BLaER1 treated with 17β-estradiol and CSF1 and Interleukin-3, amounts not matched to agents 10 nM and 100 nM (cell line): ENCODE data around the gene ST13.

Source experiments
- H3K27ac ChIP-seq, 11 experiments: shearing (Covaris generic); formaldehyde crosslinking; 2 replicates each; pipeline ENCODE4 v1.8.1; 2022
- H3K27me3 ChIP-seq, 11 experiments: shearing (Covaris generic); formaldehyde crosslinking; 2 replicates each; pipeline ENCODE4 v1.8.1; 2022
- H3K36me3 ChIP-seq, 11 experiments: shearing (Covaris generic); formaldehyde crosslinking; 2 replicates each; pipeline ENCODE4 v1.8.1; 2022
- H3K4me1 ChIP-seq, 10 experiments: shearing (Covaris generic); formaldehyde crosslinking; 2 replicates each; pipeline ENCODE4 v1.8.1; 2022
- H3K4me2 ChIP-seq, 11 experiments: shearing (Covaris generic); formaldehyde crosslinking; 2 replicates each; pipeline ENCODE4 v1.8.1; 2022
- H3K4me3 ChIP-seq, 10 experiments: shearing (Covaris generic); formaldehyde crosslinking; 2 replicates each; pipeline ENCODE4 v1.8.1; 2022
- H3K9ac ChIP-seq, 11 experiments: shearing (Covaris generic); formaldehyde crosslinking; 2 replicates each; pipeline ENCODE4 v1.8.1; 2022
- H3K9me3 ChIP-seq, 11 experiments: shearing (Covaris generic); formaldehyde crosslinking; replicated peaks in 1 of 11; 2 replicates each; pipeline ENCODE4 v1.8.1; 2022
- H4K20me1 ChIP-seq, 11 experiments: shearing (Covaris generic); formaldehyde crosslinking; 2 replicates each; pipeline ENCODE4 v1.8.1; 2022
- Cebpa-rat ChIP-seq, 11 experiments: shearing (Covaris generic); IDR thresholded peaks; 2 replicates each; pipeline ENCODE4 v1.8.1; 2022

The ST13 gene

DNA sequence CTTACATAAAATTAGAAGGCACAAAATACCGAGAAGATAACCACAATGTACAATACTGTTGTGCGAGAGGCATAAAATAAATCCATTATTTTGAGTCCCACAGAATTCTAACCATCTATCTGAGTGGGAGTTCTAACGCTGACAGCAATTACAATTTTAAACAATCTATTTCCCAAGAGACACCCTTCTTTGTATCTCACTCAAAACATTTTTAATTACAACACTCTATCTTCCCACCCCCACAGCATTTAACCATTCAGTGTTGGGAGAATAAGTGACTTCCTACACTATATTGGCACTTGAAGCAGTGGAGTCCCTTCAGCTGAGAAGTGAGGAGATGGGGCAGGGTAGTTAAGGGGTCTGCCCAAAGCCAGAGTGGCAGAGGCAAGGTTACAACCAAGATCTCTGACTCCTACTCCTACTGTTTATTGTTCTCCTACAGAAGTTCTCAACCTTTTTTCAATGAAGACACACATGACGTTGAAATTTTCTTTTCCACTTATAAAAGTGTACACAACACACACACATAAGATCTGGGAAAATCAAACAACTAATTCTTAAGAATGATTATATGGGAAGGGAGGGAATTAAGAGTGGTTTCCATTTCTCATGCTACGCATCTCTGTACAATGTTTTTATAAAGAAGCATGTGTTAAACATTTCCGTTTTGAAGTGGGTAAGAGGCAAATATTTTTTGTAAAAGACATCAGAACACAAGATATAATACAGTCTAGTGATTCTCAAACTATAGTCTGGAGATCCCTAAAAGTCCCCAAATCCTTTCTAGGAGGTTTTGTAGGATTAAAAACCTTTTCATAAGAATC, 48.2 kb downstream of the ST13 start:
- Histone ChIP-seq H3K4me3 (no peak overlapping the region), H3K4me2 (peak overlapping the region in 2 of 11 experiments; percentile 5 to 10; a peak in 1 of 22 replicates), H3K27me3 (no peaks in the 10 kb centered on the region), H3K9me3 (no peaks in the 10 kb centered on the region), H3K27ac (no peak overlapping the region), H4K20me1 (peaks cover 0 to 70% (median 9%) of the 10 kb centered on the region in 11 experiments; a peak in 11 of 22 replicates), H3K9ac (no peak overlapping the region), H3K36me3 (peaks cover 0 to 67% (median 27%) of the 10 kb centered on the region in 11 experiments; a peak in 21 of 22 replicates), H3K4me1 (peaks cover 0 to 10% (median 8%) of the 10 kb centered on the region in 10 experiments; a peak in 11 of 20 replicates)
- TF ChIP-seq Cebpa-rat (IDR thresholded peaks at IDR 0.05), result no peak

DNA sequence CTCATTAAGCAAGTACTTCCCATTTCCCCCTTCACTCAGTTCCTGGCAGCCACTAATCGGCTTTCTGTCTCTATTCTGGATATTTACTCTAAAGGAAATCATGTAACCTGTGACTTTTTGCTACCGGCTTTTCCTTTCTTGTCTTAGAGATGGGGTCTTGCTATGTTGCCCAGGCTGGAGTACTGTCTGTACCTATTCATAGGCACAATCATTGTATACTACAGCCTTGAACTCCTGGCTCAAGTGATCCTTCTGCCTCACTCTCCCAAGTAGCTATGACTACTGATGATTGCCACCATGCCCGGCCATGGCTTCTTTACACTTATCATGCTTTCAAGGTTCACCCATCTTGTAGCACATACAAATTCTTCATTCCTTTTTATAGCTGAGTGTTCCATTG, 49.7 kb downstream of the ST13 start:
- H3K4me3 ChIP-seq, result no peak overlapping the region
- no peak overlapping the region for H3K27ac ChIP-seq
- no peaks in the 10 kb centered on the region for H3K9me3 ChIP-seq
- H3K9ac ChIP-seq, result no peak overlapping the region
- H3K36me3 ChIP-seq, result peaks cover 0 to 59% (median 26%) of the 10 kb centered on the region in 11 experiments; a peak in 21 of 22 replicates
- no peak overlapping the region for H3K4me2 ChIP-seq
- TF ChIP-seq Cebpa-rat (IDR thresholded peaks at IDR 0.05), result no peak
- peaks cover 0 to 56% (median 9%) of the 10 kb centered on the region in 11 experiments; a peak in 10 of 22 replicates for H4K20me1 ChIP-seq
- H3K27me3 ChIP-seq, result no peaks in the 10 kb centered on the region
- H3K4me1 ChIP-seq, result peaks cover 0 to 12% (median 8%) of the 10 kb centered on the region in 10 experiments; a peak in 11 of 20 replicates

DNA sequence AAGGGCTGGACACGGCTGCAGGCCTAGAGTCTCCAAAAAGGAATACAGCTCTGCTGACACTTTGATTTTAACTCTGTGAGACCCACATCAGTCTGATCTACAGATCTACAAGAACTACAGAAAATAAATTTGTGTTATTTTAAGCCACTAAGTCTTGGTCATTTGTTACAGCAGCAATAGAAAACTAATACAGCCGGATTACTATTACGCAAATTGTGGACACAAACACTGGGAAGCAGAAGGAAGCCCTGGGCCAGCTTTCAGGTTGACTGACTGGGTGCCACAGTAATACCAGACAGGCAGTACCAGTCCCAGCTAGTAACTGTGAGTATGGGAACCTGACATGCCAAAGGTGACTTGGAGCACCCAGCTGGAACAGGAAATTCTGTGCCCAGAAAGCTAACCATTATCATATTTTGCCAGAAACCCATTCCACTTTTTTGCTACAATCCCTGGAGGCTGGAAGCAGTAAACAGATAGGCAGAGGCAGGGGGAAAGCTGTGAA, 50.7 kb downstream of the ST13 start:
- peaks cover 0 to 49% (median 21%) of the 10 kb centered on the region in 11 experiments; a peak in 21 of 22 replicates for H3K36me3 ChIP-seq
- H4K20me1 ChIP-seq, result peaks cover 0 to 48% (median 9%) of the 10 kb centered on the region in 11 experiments; a peak in 9 of 22 replicates
- H3K4me1 ChIP-seq, result peaks cover 0 to 12% (median 8%) of the 10 kb centered on the region in 10 experiments; a peak in 11 of 20 replicates

DNA sequence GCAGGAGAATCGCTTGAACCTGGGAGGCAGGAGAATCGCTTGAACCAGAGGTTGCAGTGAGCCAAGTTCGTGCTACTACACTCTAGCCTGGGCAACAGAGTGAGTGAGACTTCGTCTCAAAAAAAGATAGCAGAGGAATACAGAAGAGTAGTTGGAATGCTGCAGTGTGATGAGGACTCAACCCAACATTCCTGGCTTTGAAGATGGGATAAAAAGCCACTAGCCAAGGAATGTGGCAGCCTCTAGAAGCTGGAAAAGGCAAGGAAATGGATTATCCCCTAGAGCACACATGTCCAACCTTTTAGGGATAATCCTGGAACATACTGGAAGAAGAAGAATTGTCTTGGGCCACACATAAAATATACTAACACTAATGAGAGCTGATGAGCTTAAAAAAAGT, 51.2 kb downstream of the ST13 start:
- Histone ChIP-seq H4K20me1 (peaks cover 0 to 48% (median 9%) of the 10 kb centered on the region in 11 experiments; a peak in 9 of 22 replicates), H3K4me2 (no peak overlapping the region), H3K9me3 (no peaks in the 10 kb centered on the region), H3K9ac (no peak overlapping the region), H3K4me3 (no peak overlapping the region), H3K27me3 (no peaks in the 10 kb centered on the region), H3K4me1 (peaks cover 0 to 12% (median 8%) of the 10 kb centered on the region in 10 experiments; a peak in 11 of 20 replicates), H3K36me3 (peaks cover 0 to 46% (median 21%) of the 10 kb centered on the region in 11 experiments; a peak in 21 of 22 replicates), H3K27ac (no peak overlapping the region)
- TF ChIP-seq Cebpa-rat (IDR thresholded peaks at IDR 0.05), result no peak

More for the DNA sequence above, 50.7 kb downstream of the ST13 start:
- Histone ChIP-seq H3K27me3 (no peaks in the 10 kb centered on the region), H3K9ac (no peak overlapping the region), H3K27ac (no peak overlapping the region), H3K4me3 (no peak overlapping the region), H3K4me2 (no peak overlapping the region), H3K9me3 (no peaks in the 10 kb centered on the region)
- no peak for TF ChIP-seq Cebpa-rat (IDR thresholded peaks at IDR 0.05)

DNA sequence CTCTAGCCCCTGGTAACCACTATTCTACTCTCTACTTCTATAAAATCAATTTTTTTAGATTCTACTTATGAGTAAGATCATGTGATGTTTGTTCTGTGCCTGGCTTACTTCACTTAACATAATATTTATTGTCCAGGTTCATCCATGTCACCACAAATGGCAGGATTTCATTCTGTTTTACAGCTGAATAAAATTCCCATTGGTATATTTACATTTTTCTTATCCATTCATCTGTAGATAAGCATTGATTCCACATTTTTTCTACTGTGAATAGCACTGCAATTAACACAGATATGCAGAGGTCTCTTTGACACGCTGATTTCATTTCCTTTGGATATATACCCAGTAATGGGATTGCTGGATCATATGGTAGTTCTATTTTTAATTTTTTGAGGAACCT, 53.1 kb downstream of the ST13 start:
- H3K4me1 ChIP-seq, result peaks cover 0 to 12% (median 6%) of the 10 kb centered on the region in 10 experiments; a peak in 11 of 20 replicates
- H3K27me3 ChIP-seq, result no peaks in the 10 kb centered on the region
- H3K9me3 ChIP-seq, result no peaks in the 10 kb centered on the region
- no peak for TF ChIP-seq Cebpa-rat (IDR thresholded peaks at IDR 0.05)
- peaks cover 0 to 30% (median 9%) of the 10 kb centered on the region in 11 experiments; a peak in 8 of 22 replicates for H4K20me1 ChIP-seq
- H3K36me3 ChIP-seq, result peaks cover 0 to 52% (median 23%) of the 10 kb centered on the region in 11 experiments; a peak in 21 of 22 replicates
- no peak overlapping the region for H3K27ac ChIP-seq
- no peak overlapping the region for H3K9ac ChIP-seq
- no peak overlapping the region for H3K4me3 ChIP-seq
- peak overlapping the region in 2 of 11 experiments; percentile 34 to 39; a peak in 4 of 22 replicates for H3K4me2 ChIP-seq

DNA sequence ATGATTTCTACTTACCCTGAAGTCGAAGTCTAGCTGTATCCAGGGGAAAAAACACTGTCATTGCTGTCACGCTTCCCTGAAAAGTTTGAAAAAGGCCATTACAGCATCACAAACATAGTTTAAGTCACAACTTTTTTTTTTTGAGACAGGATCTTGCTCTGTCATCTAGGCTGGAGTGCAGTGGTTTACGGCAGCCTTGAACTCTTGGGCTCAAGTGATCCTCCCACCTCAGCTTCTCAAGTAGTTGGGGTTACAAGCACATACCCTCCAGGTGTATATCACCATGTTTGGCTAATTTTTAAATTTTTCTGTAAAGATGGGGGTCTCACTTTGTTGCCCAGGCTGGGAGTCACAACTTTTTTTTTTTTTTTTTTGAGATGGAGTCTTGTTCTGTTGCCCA, 57.4 kb downstream of the ST13 start:
- H4K20me1 ChIP-seq, result peaks cover 0 to 5% (median 0%) of the 10 kb centered on the region in 11 experiments; a peak in 3 of 22 replicates
- H3K9ac ChIP-seq, result no peak overlapping the region
- no peak for TF ChIP-seq Cebpa-rat (IDR thresholded peaks at IDR 0.05)
- H3K9me3 ChIP-seq, result no peaks in the 10 kb centered on the region
- H3K4me3 ChIP-seq, result no peak overlapping the region
- no peak overlapping the region for H3K27ac ChIP-seq
- H3K4me1 ChIP-seq, result peaks cover 0 to 11% (median 0%) of the 10 kb centered on the region in 10 experiments; a peak in 4 of 20 replicates
- no peak overlapping the region for H3K4me2 ChIP-seq
- H3K27me3 ChIP-seq, result no peaks in the 10 kb centered on the region
- H3K36me3 ChIP-seq, result peaks cover 0 to 49% (median 12%) of the 10 kb centered on the region in 11 experiments; a peak in 15 of 22 replicates

DNA sequence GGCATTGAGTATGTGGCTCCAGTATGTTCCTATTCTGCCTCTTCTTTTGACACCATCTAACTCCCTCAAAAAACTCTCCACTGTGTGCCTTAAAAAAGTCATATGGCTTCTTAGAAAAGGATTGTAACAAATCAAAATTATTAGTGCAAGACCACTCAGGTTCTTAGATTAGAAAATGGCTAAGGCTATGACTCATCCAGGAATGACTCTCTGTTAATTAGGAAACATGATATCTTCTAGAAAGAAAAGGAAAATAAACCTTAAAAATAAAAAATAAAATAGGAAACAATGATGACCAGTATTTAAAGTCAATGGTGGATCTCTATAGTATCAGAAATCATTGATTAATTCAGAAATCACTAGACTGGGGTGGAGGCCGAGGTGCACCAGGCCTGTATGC, 59.0 kb downstream of the ST13 start:
- Histone ChIP-seq H3K9ac (no peak overlapping the region), H4K20me1 (peaks cover 0 to 5% (median 0%) of the 10 kb centered on the region in 11 experiments; a peak in 3 of 22 replicates), H3K27me3 (no peaks in the 10 kb centered on the region), H3K36me3 (peaks cover 2 to 52% (median 23%) of the 10 kb centered on the region in 11 experiments; a peak in 20 of 22 replicates), H3K4me3 (no peak overlapping the region), H3K9me3 (no peaks in the 10 kb centered on the region), H3K27ac (no peak overlapping the region), H3K4me2 (no peak overlapping the region), H3K4me1 (no peaks in the 10 kb centered on the region)
- no peak for TF ChIP-seq Cebpa-rat (IDR thresholded peaks at IDR 0.05)

DNA sequence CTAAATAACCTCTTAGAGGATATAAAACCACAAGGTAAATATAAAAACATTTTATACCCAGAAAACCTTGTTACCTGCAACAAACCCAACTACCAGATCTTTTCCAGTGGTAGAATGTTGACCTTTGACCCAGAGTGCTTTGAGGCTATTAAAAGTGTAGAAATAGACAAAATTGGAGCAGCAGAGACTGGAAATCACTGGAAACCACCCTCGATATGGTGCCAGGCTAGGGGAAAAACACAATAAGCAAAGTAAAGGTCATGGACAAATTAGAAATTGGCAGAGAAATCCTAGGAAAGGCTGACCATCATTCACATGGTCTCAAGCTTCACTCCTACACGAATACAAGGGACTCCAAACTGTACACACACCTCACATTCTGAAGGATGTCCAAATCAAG, 64.0 kb downstream of the ST13 start:
- no peak overlapping the region for H3K9ac ChIP-seq
- no peaks in the 10 kb centered on the region for H4K20me1 ChIP-seq
- no peaks in the 10 kb centered on the region for H3K27me3 ChIP-seq
- H3K4me2 ChIP-seq, result no peak overlapping the region
- no peaks in the 10 kb centered on the region for H3K4me1 ChIP-seq
- H3K36me3 ChIP-seq, result peaks cover 28 to 88% (median 44%) of the 10 kb centered on the region in 11 experiments
- no peak overlapping the region for H3K4me3 ChIP-seq
- H3K9me3 ChIP-seq, result no peaks in the 10 kb centered on the region
- no peak overlapping the region for H3K27ac ChIP-seq
- no peak for TF ChIP-seq Cebpa-rat (IDR thresholded peaks at IDR 0.05)

DNA sequence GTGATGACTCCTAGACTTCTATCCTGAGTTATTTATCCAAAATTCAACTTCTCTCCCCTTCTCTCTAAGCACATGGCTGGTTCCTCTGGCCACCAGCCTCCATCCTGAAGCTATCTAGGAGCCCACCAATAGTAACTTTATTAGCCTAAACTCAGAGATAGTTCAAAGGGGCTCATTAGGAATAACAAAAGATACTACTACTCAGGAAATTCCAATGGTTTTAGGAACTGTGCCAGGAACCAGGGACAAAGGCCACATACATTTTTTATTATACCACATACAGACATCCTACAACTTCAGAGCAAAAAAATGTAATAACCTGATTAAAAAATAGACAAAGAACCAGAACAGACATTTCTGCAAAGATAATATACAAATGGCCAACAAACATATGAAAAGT, 65.2 kb downstream of the ST13 start:
- Histone ChIP-seq H3K27ac (no peak overlapping the region), H3K4me3 (no peak overlapping the region), H3K36me3 (peaks cover 34 to 88% (median 56%) of the 10 kb centered on the region in 11 experiments), H3K9me3 (no peaks in the 10 kb centered on the region), H3K9ac (no peak overlapping the region), H4K20me1 (no peaks in the 10 kb centered on the region), H3K4me1 (no peaks in the 10 kb centered on the region), H3K27me3 (no peaks in the 10 kb centered on the region), H3K4me2 (no peak overlapping the region)
- TF ChIP-seq Cebpa-rat (IDR thresholded peaks at IDR 0.05), result no peak
